Measurements from ENCODE around the gene ACOT11. TPM values are rescaled to one million over a fixed set of nuclear protein-coding genes. Genes with fewer than 3 reads are reported as not detected.
"Not testable (repeated sequence)": the region's sequence is repeated elsewhere in the genome, so short reads cannot be mapped to it uniquely, and the experiment has no call there.

Gene ACOT11
- total RNA-seq, 2 experiments from 2014 or later: 0.50 to 0.91 TPM

GRCh38 chr1:54627196-54627595 is 79.2 kb downstream of the ACOT11 start:
- DNase-seq: no peak

GRCh38 chr1:54635804-54636203 is 87.8 kb downstream of the ACOT11 start:
- H3K4me1 Mint-ChIP-seq (ENCODE audit: low read depth); H3K27ac ChIP-seq (ENCODE audit: low read depth in 1 of 2, low read length in 2 of 2); H3K36me3 ChIP-seq (ENCODE audit: insufficient read depth, low read length); intact Hi-C loops (cut with DNase I, micrococcal nuclease); CTCF ChIA-PET; ATAC-seq (ENCODE audit: poor library complexity); POLR2A ChIA-PET; H3K27me3 ChIP-seq (ENCODE audit: control insufficient read depth in 1 of 2, insufficient read depth in 2 of 2, low read length in 2 of 2); DNase-seq; H3K9me3 Mint-ChIP-seq; H3K4me3 ChIP-seq (ENCODE audit: low read length); H3K27ac Mint-ChIP-seq; H3K4me3 Mint-ChIP-seq; H3K4me1 ChIP-seq (ENCODE audit: insufficient read depth, low read length); H3K9me3 ChIP-seq (ENCODE audit: control insufficient read depth in 1 of 2, insufficient read depth in 1 of 2, low read length in 2 of 2); H3K36me3 Mint-ChIP-seq (ENCODE audit: low read depth): not testable (repeated sequence)
- peaks cover 12% of the 10 kb centered on the region for H3K27me3 Mint-ChIP-seq

More at GRCh38 chr1:54627196-54627595, 79.2 kb downstream of the ACOT11 start:
- CTCF ChIA-PET: no interaction called here
- Histone ChIP-seq H3K9me3 (ENCODE audit: control insufficient read depth in 1 of 2, insufficient read depth in 1 of 2, low read length in 2 of 2) (no peaks in the 10 kb centered on the region), H3K27me3 (ENCODE audit: control insufficient read depth in 1 of 2, insufficient read depth in 2 of 2, low read length in 2 of 2) (no peaks in the 10 kb centered on the region), H3K36me3 (ENCODE audit: insufficient read depth, low read length) (no peaks in the 10 kb centered on the region), H3K4me3 (ENCODE audit: low read length) (no peak overlapping the region), H3K27ac (ENCODE audit: low read depth in 1 of 2, low read length in 2 of 2) (no peak overlapping the region), H3K4me1 (ENCODE audit: insufficient read depth, low read length) (no peaks in the 10 kb centered on the region)
- TF ChIP-seq CTCF (IDR thresholded peaks at IDR 0.05): no peak
- H3K4me3 Mint-ChIP-seq: no peak overlapping the region
- intact Hi-C loops (cut with DNase I, micrococcal nuclease): no loop called here
- ATAC-seq (ENCODE audit: poor library complexity): no peak
- H3K9me3 Mint-ChIP-seq: no peaks in the 10 kb centered on the region
- no peaks in the 10 kb centered on the region for H3K4me1 Mint-ChIP-seq (ENCODE audit: low read depth)
- no peaks in the 10 kb centered on the region for H3K36me3 Mint-ChIP-seq (ENCODE audit: low read depth)
- no peaks in the 10 kb centered on the region for H3K27me3 Mint-ChIP-seq
- no peak overlapping the region for H3K27ac Mint-ChIP-seq
- POLR2A ChIA-PET: no interaction called here

DNA sequence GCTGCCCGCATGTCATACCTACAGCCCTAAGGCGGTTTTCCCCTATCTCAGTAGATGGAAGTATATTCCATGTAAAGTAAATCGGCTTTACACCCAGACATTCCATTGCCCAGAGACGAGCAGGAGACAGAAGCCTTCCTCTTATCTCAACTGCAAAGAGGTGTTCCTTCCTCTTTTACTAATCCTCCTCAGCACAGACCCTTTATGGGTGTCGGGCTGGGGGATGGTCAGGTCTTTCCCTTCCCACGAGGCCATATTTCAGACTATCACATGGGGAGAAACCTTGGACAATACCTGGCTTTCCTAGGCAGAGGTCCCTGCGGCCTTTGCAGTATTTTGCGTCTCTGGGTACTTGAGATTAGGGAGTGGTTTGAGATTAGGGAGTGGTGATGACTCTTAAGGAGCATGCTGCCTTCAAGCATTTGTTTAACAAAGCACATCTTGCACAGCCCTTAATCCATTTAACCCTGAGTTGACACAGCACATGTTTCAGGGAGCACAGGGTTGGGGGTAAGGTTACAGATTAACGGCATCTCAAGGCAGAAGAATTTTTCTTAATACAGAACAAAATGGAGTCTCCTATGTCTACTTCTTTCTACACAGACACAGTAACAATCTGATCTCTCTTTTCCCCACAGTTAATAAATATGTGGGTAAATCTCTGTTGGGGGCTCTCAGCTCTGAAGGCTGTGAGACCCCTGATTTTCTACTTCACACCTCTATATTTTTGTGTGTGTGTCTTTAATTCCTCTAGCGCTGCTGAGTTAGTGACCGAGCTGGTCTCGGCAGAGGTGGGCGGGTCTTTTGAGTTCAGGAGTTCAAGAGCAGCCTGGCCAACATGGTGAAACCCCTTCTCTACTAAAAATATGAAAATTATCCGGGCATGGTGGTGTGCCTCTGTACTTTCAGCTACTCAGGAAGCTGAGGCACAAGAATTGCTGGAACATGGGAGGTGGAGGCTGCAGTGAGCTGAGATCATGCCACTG is 88.7 kb downstream of the ACOT11 start:
- CTCF ChIA-PET; H3K9me3 ChIP-seq (ENCODE audit: control insufficient read depth in 1 of 2, insufficient read depth in 1 of 2, low read length in 2 of 2); ATAC-seq (ENCODE audit: poor library complexity); H3K4me3 ChIP-seq (ENCODE audit: low read length); H3K9me3 Mint-ChIP-seq; H3K36me3 ChIP-seq (ENCODE audit: insufficient read depth, low read length); H3K4me3 Mint-ChIP-seq; POLR2A ChIA-PET; H3K27ac Mint-ChIP-seq; H3K27ac ChIP-seq (ENCODE audit: low read depth in 1 of 2, low read length in 2 of 2); DNase-seq; H3K4me1 ChIP-seq (ENCODE audit: insufficient read depth, low read length); H3K4me1 Mint-ChIP-seq (ENCODE audit: low read depth); H3K36me3 Mint-ChIP-seq (ENCODE audit: low read depth); intact Hi-C loops (cut with DNase I, micrococcal nuclease); H3K27me3 ChIP-seq (ENCODE audit: control insufficient read depth in 1 of 2, insufficient read depth in 2 of 2, low read length in 2 of 2): not testable (repeated sequence)
- H3K27me3 Mint-ChIP-seq: peaks cover 12% of the 10 kb centered on the region

GRCh38 chr1:54640361-54640760 is 92.3 kb downstream of the ACOT11 start:
- H3K27me3 ChIP-seq (ENCODE audit: control insufficient read depth in 1 of 2, insufficient read depth in 2 of 2, low read length in 2 of 2): peaks cover 0 to 2% of the 10 kb centered on the region in 2 experiments
- H3K4me3 ChIP-seq (ENCODE audit: low read length): no peak overlapping the region
- Mint-ChIP-seq H3K36me3 (ENCODE audit: low read depth) (no peaks in the 10 kb centered on the region), H3K4me3 (no peak overlapping the region), H3K27ac (no peak overlapping the region), H3K4me1 (ENCODE audit: low read depth) (no peaks in the 10 kb centered on the region), H3K9me3 (peaks cover 4% of the 10 kb centered on the region), H3K27me3 (peaks cover 12% of the 10 kb centered on the region)
- DNase-seq (no peak), ATAC-seq (ENCODE audit: poor library complexity) (no peak)
- H3K9me3 ChIP-seq (ENCODE audit: control insufficient read depth in 1 of 2, insufficient read depth in 1 of 2, low read length in 2 of 2): peaks cover 10 to 19% of the 10 kb centered on the region in 2 experiments
- TF ChIP-seq CTCF (IDR thresholded peaks at IDR 0.05): no peak
- H3K4me1 ChIP-seq (ENCODE audit: insufficient read depth, low read length): no peaks in the 10 kb centered on the region
- intact Hi-C loops (cut with DNase I, micrococcal nuclease): no loop called here
- no peak overlapping the region for H3K27ac ChIP-seq (ENCODE audit: low read depth in 1 of 2, low read length in 2 of 2)
- POLR2A ChIA-PET: no interaction called here
- CTCF ChIA-PET: no interaction called here
- no peaks in the 10 kb centered on the region for H3K36me3 ChIP-seq (ENCODE audit: insufficient read depth, low read length)
